ENCODE results near the gene STXBP6.

STXBP6 gene

GRCh38 chr14:24857277-24857676 lies 192.7 kb downstream of the STXBP6 start:
- TF ChIP-seq, protein P1, sequence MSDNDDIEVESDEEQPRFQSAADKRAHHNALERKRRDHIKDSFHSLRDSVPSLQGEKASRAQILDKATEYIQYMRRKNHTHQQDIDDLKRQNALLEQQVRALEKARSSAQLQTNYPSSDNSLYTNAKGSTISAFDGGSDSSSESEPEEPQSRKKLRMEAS (IDR thresholded peaks at IDR 0.05) = no peak
- TF ChIP-seq TEAD4 (IDR thresholded peaks at IDR 0.05) (no peak), TAF1 (IDR thresholded peaks at IDR 0.05; ENCODE audit: low read depth) (no peak), NFIC (IDR thresholded peaks at IDR 0.05) (no peak), EGR1 (IDR thresholded peaks at IDR 0.05) (no peak)

DNA sequence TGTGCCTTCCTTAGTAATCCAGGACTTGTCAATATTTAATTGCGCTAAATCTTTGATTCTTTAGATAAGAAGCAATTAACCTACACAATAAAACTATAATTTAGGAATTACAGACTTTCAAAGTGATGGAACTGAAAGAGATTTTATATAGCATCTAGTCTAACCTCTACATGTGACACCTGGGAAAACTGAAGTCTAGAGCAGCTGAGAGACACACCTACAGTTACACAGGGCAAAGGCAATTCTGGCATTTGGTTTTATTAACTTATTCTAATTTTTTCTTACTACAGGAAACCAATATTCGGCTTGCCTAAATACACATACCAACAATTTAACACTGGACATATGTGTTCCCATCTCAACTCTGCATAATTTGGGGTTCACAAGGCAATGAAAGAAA lies 196.5 kb downstream of the STXBP6 start:
- TF ChIP-seq TCF12 (IDR thresholded peaks at IDR 0.05; ENCODE audit: low read depth) = no peak

DNA sequence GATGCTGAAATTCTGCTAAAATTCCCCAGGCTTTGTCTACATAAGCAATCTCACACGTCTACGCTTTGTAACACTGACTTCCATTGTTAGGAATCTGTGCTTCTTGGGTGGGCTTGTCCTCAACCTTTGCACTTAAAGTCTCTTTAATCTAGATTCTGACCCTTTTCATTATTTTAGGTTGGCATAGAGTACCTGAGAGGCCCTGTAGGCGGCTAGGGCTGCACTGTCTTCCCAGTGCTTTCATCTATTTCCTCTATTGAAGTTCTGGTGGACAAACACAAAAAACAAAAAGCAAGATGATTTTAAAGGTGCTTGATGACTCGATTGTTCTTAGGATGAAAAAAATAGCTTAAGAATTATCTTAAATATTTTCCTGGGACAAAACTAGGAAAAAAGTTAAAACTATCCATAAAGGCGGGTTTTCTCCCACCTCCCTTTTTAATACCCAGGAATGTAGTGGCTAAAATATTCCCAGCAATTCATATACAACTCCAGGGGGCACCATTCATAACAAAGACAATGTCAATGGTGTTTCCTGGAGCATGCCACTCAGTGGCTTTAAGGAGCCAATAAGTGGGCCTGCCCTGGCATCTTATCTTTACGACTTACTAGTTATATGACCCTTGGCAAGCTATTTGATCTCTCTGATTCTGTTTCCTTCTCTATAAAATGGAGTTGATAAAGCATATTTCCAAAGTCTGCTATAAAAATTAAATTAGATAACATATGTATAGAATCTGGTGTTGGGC lies 197.5 kb downstream of the STXBP6 start:
- TF ChIP-seq, protein P1 (IDR thresholded peaks at IDR 0.05) = no peak
- peak; percentile 29; the same call in 1 of the 2 replicates for TF ChIP-seq EP300 (IDR thresholded peaks at IDR 0.05; ENCODE audit: borderline replicate concordance)

GRCh38 chr14:24851837-24852236 lies 198.1 kb downstream of the STXBP6 start:
- TF ChIP-seq EP300 (IDR thresholded peaks at IDR 0.05; ENCODE audit: borderline replicate concordance) (no peak), CEBPB (IDR thresholded peaks at IDR 0.05) (no peak), FOXM1 (IDR thresholded peaks at IDR 0.05; ENCODE audit: borderline replicate concordance, low read depth) (no peak), CREB1 (IDR thresholded peaks at IDR 0.05; ENCODE audit: low read depth) (no peak), EGR1 (IDR thresholded peaks at IDR 0.05) (no peak), ZBTB7A (IDR thresholded peaks at IDR 0.05; ENCODE audit: low read depth) (no peak), NFIC (IDR thresholded peaks at IDR 0.05) (no peak), USF1 (IDR thresholded peaks at IDR 0.05) (no peak), TAF1 (IDR thresholded peaks at IDR 0.05; ENCODE audit: low read depth) (no peak), TCF12 (IDR thresholded peaks at IDR 0.05; ENCODE audit: low read depth) (no peak), YY1 (IDR thresholded peaks at IDR 0.05; ENCODE audit: low read depth) (no peak), RAD21 (IDR thresholded peaks at IDR 0.05; ENCODE audit: low read depth) (no peak), TEAD4 (IDR thresholded peaks at IDR 0.05) (no peak)
- TF ChIP-seq, protein P2, sequence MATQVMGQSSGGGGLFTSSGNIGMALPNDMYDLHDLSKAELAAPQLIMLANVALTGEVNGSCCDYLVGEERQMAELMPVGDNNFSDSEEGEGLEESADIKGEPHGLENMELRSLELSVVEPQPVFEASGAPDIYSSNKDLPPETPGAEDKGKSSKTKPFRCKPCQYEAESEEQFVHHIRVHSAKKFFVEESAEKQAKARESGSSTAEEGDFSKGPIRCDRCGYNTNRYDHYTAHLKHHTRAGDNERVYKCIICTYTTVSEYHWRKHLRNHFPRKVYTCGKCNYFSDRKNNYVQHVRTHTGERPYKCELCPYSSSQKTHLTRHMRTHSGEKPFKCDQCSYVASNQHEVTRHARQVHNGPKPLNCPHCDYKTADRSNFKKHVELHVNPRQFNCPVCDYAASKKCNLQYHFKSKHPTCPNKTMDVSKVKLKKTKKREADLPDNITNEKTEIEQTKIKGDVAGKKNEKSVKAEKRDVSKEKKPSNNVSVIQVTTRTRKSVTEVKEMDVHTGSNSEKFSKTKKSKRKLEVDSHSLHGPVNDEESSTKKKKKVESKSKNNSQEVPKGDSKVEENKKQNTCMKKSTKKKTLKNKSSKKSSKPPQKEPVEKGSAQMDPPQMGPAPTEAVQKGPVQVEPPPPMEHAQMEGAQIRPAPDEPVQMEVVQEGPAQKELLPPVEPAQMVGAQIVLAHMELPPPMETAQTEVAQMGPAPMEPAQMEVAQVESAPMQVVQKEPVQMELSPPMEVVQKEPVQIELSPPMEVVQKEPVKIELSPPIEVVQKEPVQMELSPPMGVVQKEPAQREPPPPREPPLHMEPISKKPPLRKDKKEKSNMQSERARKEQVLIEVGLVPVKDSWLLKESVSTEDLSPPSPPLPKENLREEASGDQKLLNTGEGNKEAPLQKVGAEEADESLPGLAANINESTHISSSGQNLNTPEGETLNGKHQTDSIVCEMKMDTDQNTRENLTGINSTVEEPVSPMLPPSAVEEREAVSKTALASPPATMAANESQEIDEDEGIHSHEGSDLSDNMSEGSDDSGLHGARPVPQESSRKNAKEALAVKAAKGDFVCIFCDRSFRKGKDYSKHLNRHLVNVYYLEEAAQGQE (IDR thresholded peaks at IDR 0.05; ENCODE audit: low read depth) = no peak
- TF ChIP-seq, protein P1 (IDR thresholded peaks at IDR 0.05) = no peak

DNA sequence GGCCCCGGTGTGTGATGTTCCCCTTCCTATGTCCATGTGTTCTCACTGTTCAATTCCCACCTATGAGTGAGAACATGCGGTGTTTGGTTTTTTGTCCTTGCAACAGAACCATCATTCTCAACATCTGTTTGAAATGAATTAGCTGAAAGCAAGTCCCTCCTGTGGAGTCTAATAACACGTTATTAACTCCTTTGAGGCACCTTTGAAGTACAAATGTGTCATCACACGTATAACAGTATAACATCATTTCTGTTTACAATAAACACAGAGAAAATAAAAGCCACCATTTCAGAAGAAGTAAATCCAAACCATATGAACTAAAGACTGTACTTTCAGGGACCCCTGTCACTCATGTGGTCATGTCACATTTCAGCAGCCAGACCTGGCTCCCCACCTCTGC lies 198.5 kb downstream of the STXBP6 start:
- TF ChIP-seq CEBPB (IDR thresholded peaks at IDR 0.05) (no peak), EGR1 (IDR thresholded peaks at IDR 0.05) (no peak), TCF12 (IDR thresholded peaks at IDR 0.05; ENCODE audit: low read depth) (no peak), CREB1 (IDR thresholded peaks at IDR 0.05; ENCODE audit: low read depth) (no peak), TAF1 (IDR thresholded peaks at IDR 0.05; ENCODE audit: low read depth) (no peak), NFIC (IDR thresholded peaks at IDR 0.05) (no peak), YY1 (IDR thresholded peaks at IDR 0.05; ENCODE audit: low read depth) (no peak), EP300 (IDR thresholded peaks at IDR 0.05; ENCODE audit: borderline replicate concordance) (no peak), ZBTB7A (IDR thresholded peaks at IDR 0.05; ENCODE audit: low read depth) (no peak), FOXM1 (IDR thresholded peaks at IDR 0.05; ENCODE audit: borderline replicate concordance, low read depth) (no peak), TEAD4 (IDR thresholded peaks at IDR 0.05) (no peak), USF1 (IDR thresholded peaks at IDR 0.05) (no peak), RAD21 (IDR thresholded peaks at IDR 0.05; ENCODE audit: low read depth) (no peak)
- TF ChIP-seq, protein P1 (IDR thresholded peaks at IDR 0.05) = no peak
- TF ChIP-seq, protein P2 (IDR thresholded peaks at IDR 0.05; ENCODE audit: low read depth) = no peak

DNA sequence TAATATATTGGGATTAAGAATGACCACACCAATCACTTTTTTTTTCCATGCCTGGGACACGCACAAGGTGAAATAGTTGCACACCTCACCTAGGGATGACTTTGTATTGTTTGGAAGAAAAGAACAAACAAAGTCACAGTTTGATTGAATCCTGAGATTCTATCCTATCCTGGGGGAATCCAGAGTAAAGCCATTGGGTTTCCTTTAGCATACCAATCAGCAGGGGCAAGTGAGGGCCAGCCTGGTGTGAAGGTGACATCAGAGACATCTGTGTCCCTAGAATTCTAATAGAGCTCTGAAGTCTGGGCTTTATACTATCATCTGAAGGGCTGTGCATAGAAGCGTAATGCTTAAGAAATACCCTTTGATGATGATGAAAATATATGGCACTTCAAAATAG lies 199.9 kb downstream of the STXBP6 start:
- TF ChIP-seq YY1 (IDR thresholded peaks at IDR 0.05; ENCODE audit: low read depth) (no peak), EGR1 (IDR thresholded peaks at IDR 0.05) (no peak), ZBTB7A (IDR thresholded peaks at IDR 0.05; ENCODE audit: low read depth) (no peak), NFIC (IDR thresholded peaks at IDR 0.05) (no peak), USF1 (IDR thresholded peaks at IDR 0.05) (no peak)

Measured in Ishikawa (cell line).